ENCODE measurements around the gene COL9A3.

DNA sequence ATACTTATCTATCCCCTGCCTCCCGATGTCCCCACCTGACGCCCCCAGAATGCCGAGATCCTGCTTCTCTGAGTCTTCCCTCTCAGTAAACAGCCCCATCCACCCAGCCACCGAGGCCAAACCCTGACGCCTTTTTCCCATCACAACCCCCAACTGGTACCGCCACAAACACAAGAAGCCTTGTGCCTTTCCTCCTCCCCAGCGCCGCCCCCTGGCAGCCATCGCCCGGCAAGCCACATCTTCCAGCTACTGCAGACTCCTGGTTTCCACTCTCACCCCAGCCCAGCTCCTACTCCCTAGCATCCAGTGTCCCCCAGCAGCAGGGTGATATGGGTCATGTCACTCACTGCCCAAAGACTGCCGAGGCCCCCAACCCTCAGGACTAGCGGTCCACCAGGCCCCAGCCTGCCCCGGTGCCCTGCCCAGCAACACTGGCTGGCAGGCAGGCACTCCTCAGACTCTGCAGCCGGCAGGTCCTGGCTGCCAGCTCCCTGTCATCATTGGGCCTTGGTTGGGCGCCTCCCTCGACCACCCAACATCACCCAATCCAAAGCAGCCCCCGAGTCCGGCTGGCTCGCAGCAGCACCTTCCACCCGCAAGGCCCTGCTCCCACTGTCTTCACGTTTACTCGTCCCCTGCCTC, 33.6 kb downstream of the COL9A3 start:
- TF ChIP-seq, protein P1, sequence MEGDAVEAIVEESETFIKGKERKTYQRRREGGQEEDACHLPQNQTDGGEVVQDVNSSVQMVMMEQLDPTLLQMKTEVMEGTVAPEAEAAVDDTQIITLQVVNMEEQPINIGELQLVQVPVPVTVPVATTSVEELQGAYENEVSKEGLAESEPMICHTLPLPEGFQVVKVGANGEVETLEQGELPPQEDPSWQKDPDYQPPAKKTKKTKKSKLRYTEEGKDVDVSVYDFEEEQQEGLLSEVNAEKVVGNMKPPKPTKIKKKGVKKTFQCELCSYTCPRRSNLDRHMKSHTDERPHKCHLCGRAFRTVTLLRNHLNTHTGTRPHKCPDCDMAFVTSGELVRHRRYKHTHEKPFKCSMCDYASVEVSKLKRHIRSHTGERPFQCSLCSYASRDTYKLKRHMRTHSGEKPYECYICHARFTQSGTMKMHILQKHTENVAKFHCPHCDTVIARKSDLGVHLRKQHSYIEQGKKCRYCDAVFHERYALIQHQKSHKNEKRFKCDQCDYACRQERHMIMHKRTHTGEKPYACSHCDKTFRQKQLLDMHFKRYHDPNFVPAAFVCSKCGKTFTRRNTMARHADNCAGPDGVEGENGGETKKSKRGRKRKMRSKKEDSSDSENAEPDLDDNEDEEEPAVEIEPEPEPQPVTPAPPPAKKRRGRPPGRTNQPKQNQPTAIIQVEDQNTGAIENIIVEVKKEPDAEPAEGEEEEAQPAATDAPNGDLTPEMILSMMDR (IDR thresholded peaks at IDR 0.05; ENCODE audit: low read depth, low read length): no peak
- no peak for TF ChIP-seq EZH2phosphoT487 (IDR thresholded peaks at IDR 0.05; ENCODE audit: low read depth)

Measured in OCI-LY3 (cell line).